Measurements from ENCODE around the gene PRTG.
"Not testable (repeated sequence)": the region's sequence is repeated elsewhere in the genome, so short reads cannot be mapped to it uniquely, and the experiment has no call there.

The PRTG gene

GRCh38 chr15:55606214-55606613 lies 136.7 kb downstream of the PRTG start:
- TF ChIP-seq, protein P1, sequence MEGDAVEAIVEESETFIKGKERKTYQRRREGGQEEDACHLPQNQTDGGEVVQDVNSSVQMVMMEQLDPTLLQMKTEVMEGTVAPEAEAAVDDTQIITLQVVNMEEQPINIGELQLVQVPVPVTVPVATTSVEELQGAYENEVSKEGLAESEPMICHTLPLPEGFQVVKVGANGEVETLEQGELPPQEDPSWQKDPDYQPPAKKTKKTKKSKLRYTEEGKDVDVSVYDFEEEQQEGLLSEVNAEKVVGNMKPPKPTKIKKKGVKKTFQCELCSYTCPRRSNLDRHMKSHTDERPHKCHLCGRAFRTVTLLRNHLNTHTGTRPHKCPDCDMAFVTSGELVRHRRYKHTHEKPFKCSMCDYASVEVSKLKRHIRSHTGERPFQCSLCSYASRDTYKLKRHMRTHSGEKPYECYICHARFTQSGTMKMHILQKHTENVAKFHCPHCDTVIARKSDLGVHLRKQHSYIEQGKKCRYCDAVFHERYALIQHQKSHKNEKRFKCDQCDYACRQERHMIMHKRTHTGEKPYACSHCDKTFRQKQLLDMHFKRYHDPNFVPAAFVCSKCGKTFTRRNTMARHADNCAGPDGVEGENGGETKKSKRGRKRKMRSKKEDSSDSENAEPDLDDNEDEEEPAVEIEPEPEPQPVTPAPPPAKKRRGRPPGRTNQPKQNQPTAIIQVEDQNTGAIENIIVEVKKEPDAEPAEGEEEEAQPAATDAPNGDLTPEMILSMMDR (IDR thresholded peaks at IDR 0.05) = no peak
- H3K9me3 ChIP-seq = no peaks in the 10 kb centered on the region
- peaks cover 13% of the 10 kb centered on the region for H3K27me3 ChIP-seq
- no peaks in the 10 kb centered on the region for H3K36me3 ChIP-seq
- H3K4me3 ChIP-seq (ENCODE audit: low read depth in 1 of 2, low read length in 1 of 2) = no peak overlapping the region
- no peak overlapping the region for H3K27ac ChIP-seq
- no peaks in the 10 kb centered on the region for H3K4me1 ChIP-seq (ENCODE audit: control insufficient read depth in 1 of 2, insufficient read depth in 1 of 2, low read depth in 1 of 2, low read length in 1 of 2)

GRCh38 chr15:55601374-55601773 lies 141.6 kb downstream of the PRTG start:
- no peaks in the 10 kb centered on the region for H3K4me1 ChIP-seq (ENCODE audit: control insufficient read depth in 1 of 2, insufficient read depth in 1 of 2, low read depth in 1 of 2, low read length in 1 of 2)
- H3K4me3 ChIP-seq (ENCODE audit: low read depth in 1 of 2, low read length in 1 of 2) = no peak overlapping the region
- no peak overlapping the region for H3K27ac ChIP-seq
- no peaks in the 10 kb centered on the region for H3K9me3 ChIP-seq
- peaks cover 15% of the 10 kb centered on the region for H3K27me3 ChIP-seq
- TF ChIP-seq, protein P1 (IDR thresholded peaks at IDR 0.05) = no peak
- H3K36me3 ChIP-seq = no peaks in the 10 kb centered on the region

- H3K9me3 ChIP-seq = no peaks in the 10 kb centered on the region
- TF ChIP-seq, protein P1 (IDR thresholded peaks at IDR 0.05) = no peak
Observed at GRCh38 chr15:55599439-55599838, 143.5 kb downstream of the PRTG start.

GRCh38 chr15:55593019-55593418 lies 149.9 kb downstream of the PRTG start:
- not testable (repeated sequence) for H3K27ac ChIP-seq; H3K4me3 ChIP-seq (ENCODE audit: low read depth in 1 of 2, low read length in 1 of 2)

More at GRCh38 chr15:55599439-55599838, 143.5 kb downstream of the PRTG start:
- H3K4me1 ChIP-seq (ENCODE audit: control insufficient read depth in 1 of 2, insufficient read depth in 1 of 2, low read depth in 1 of 2, low read length in 1 of 2) = no peaks in the 10 kb centered on the region
- no peak overlapping the region for H3K27ac ChIP-seq
- H3K36me3 ChIP-seq = no peaks in the 10 kb centered on the region
- H3K27me3 ChIP-seq = peaks cover 33% of the 10 kb centered on the region
- H3K4me3 ChIP-seq (ENCODE audit: low read depth in 1 of 2, low read length in 1 of 2) = no peak overlapping the region

GRCh38 chr15:55590788-55591187 lies 152.2 kb downstream of the PRTG start:
- no peak overlapping the region for H3K4me3 ChIP-seq (ENCODE audit: low read depth in 1 of 2, low read length in 1 of 2)
- no peaks in the 10 kb centered on the region for H3K9me3 ChIP-seq
- H3K27ac ChIP-seq = no peak overlapping the region
- H3K36me3 ChIP-seq = no peaks in the 10 kb centered on the region
- H3K27me3 ChIP-seq = peaks cover 88% of the 10 kb centered on the region
- TF ChIP-seq, protein P1 (IDR thresholded peaks at IDR 0.05) = no peak
- peaks cover 5 to 6% of the 10 kb centered on the region in 2 experiments for H3K4me1 ChIP-seq (ENCODE audit: control insufficient read depth in 1 of 2, insufficient read depth in 1 of 2, low read depth in 1 of 2, low read length in 1 of 2)

More at GRCh38 chr15:55593019-55593418, 149.9 kb downstream of the PRTG start:
- not testable (repeated sequence) for H3K36me3 ChIP-seq; H3K9me3 ChIP-seq; H3K4me1 ChIP-seq (ENCODE audit: control insufficient read depth in 1 of 2, insufficient read depth in 1 of 2, low read depth in 1 of 2, low read length in 1 of 2)
- H3K27me3 ChIP-seq = peaks cover 79% of the 10 kb centered on the region

GRCh38 chr15:55589287-55589686 lies 153.7 kb downstream of the PRTG start:
- H3K9me3 ChIP-seq = no peaks in the 10 kb centered on the region
- TF ChIP-seq, protein P1 (IDR thresholded peaks at IDR 0.05) = no peak
- peaks cover 90% of the 10 kb centered on the region for H3K27me3 ChIP-seq
- H3K4me1 ChIP-seq (ENCODE audit: control insufficient read depth in 1 of 2, insufficient read depth in 1 of 2, low read depth in 1 of 2, low read length in 1 of 2) = peaks cover 5 to 6% of the 10 kb centered on the region in 2 experiments
- H3K27ac ChIP-seq = no peak overlapping the region
- no peaks in the 10 kb centered on the region for H3K36me3 ChIP-seq
- no peak overlapping the region for H3K4me3 ChIP-seq (ENCODE audit: low read depth in 1 of 2, low read length in 1 of 2)
